K562 (cell line): Measurements from ENCODE around the gene CHGA. TPM values are rescaled to one million over a fixed set of nuclear protein-coding genes. Genes with fewer than 3 reads are reported as not detected.
A peak's percentile ranks its signal among the peaks of the same experiment; 100 is the strongest.

Experiments
- ATAC-seq: fragments of 200-7000 bp; cut with Tn5 transposase; 3 replicates; pipeline ENCODE4 v1.9.1; 2020; ENCODE audit warnings: moderate library complexity
- BruUV-seq: library from RNA; stranded (reverse); fragments of 400-500 nt; replicated peaks from 2 replicates; lab custom pipeline; 2021; lab: Mats Ljungman, UMichigan
- CTCF ChIA-PET: fragments of 300-600 bp; formaldehyde crosslinking; extraction: SDS; loops from one replicate; lab custom pipeline; 2021; ENCODE audit warnings: low intra/inter-chr PET ratio; lab: Yijun Ruan, JAX
- POLR2A ChIA-PET: fragments of 300-600, 350-650 bp; sonication (Branson Sonifier 250); formaldehyde crosslinking; extraction: SDS; loops from one replicate; lab custom pipeline; 2021; ENCODE audit warnings: antibody characterized with exemption, inconsistent platforms; lab: Yijun Ruan, JAX
- DNase-seq, 4 experiments: peaks; one replicate each; pipeline versions ENCODE4 v3.0.0 to v3.0.0-alpha.2; 2011 to 2018; ENCODE audit warnings: low spot score in 3 of 4, mixed read lengths in 3 of 4; ENCODE audit errors: extremely low read depth in 1 of 4
- FAIRE-seq: peaks from 2 replicates; lab custom pipeline; 2011; peaks lifted over from hg19 to GRCh38; lab: Jason Lieb, UNC
- H2AFZ ChIP-seq: 2 replicates; pipeline ENCODE4 v1.6.0; 2011; ENCODE audit warnings: low read depth, low read length, control low read depth, inconsistent platforms
- H3K27ac ChIP-seq: fragments of 200-600 bp; 3 replicates; pipeline ENCODE4 v1.8.0; 2011; ENCODE audit warnings: low read depth, mild to moderate bottlenecking, control low read depth, inconsistent platforms, low read length, moderate library complexity, mixed read lengths; ENCODE audit errors: extremely low read depth
- H3K27me3 ChIP-seq, 2 experiments: fragments of 300-600 bp in 1 of 2; 2 replicates in 1 of 2; 3 replicates in 1 of 2; pipeline versions ENCODE4 v1.6.0 to v1.8.0; 2011; ENCODE audit warnings: inconsistent platforms in 2 of 2, low read length in 2 of 2, mild to moderate bottlenecking in 1 of 2, mixed read lengths in 1 of 2, moderate library complexity in 1 of 2; ENCODE audit not compliant: control insufficient read depth in 2 of 2, insufficient read depth in 2 of 2
- H3K36me3 ChIP-seq: fragments of 300-600 bp; 3 replicates; pipeline ENCODE4 v1.8.0; 2011; ENCODE audit warnings: mild to moderate bottlenecking, low read length, inconsistent platforms; ENCODE audit not compliant: control insufficient read depth, insufficient read depth
- H3K4me1 ChIP-seq, 2 experiments: fragments of 200-600 bp in 1 of 2; replicated peaks in 1 of 2; 2 replicates in 1 of 2; 3 replicates in 1 of 2; pipeline versions ENCODE4 v1.5.1 to v1.8.0; 2011; ENCODE audit warnings: inconsistent platforms in 2 of 2, low read length in 2 of 2, mild to moderate bottlenecking in 1 of 2, mixed read lengths in 1 of 2, moderate library complexity in 1 of 2; ENCODE audit not compliant: control insufficient read depth in 2 of 2, insufficient read depth in 2 of 2
- H3K4me2 ChIP-seq: 2 replicates; pipeline ENCODE4 v1.6.1; 2011; ENCODE audit warnings: low read length, control low read depth, inconsistent platforms, mixed read lengths; ENCODE audit not compliant: insufficient read depth
- H3K4me3 ChIP-seq: fragments of 200-600 bp; sonication (generic), shearing (Covaris generic); 2 replicates; pipeline ENCODE4 v1.5.1; 2016; ENCODE audit warnings: control low read depth, inconsistent platforms
- H3K79me2 ChIP-seq: fragments of 200-600 bp; 3 replicates; pipeline ENCODE4 v1.8.0; 2011; ENCODE audit warnings: low read length, inconsistent platforms; ENCODE audit not compliant: control insufficient read depth, insufficient read depth
- H3K9ac ChIP-seq, 2 experiments: 2 replicates each; pipeline versions ENCODE4 v1.6.0 to v1.6.1; 2011; ENCODE audit warnings: low read depth in 2 of 2, low read length in 2 of 2, control low read depth in 1 of 2, inconsistent platforms in 1 of 2, mild to moderate bottlenecking in 1 of 2, mixed read lengths in 1 of 2; ENCODE audit not compliant: insufficient read depth in 1 of 2
- H3K9me1 ChIP-seq: one replicate; pipeline ENCODE4 v1.6.0; 2011; ENCODE audit warnings: inconsistent platforms, mild to moderate bottlenecking, low read length, moderate library complexity; ENCODE audit not compliant: control insufficient read depth, insufficient read depth
- H3K9me3 ChIP-seq: replicated peaks from 2 replicates; pipeline ENCODE4 v1.5.1; 2011; ENCODE audit warnings: low read depth, low read length, inconsistent platforms; ENCODE audit not compliant: control insufficient read depth, insufficient read depth
- H4K20me1 ChIP-seq: replicated peaks from 2 replicates; pipeline ENCODE4 v1.6.1; 2011; ENCODE audit warnings: low read length, inconsistent platforms, mixed read lengths; ENCODE audit not compliant: control insufficient read depth, insufficient read depth
- GATAD2A ChIP-seq: fragments of 450-650 bp; IDR thresholded peaks from 2 replicates; pipeline ENCODE4 v1.6.1; 2017
- HDAC6 ChIP-seq: IDR thresholded peaks from 2 replicates; pipeline ENCODE4 v1.6.1; 2012; ENCODE audit warnings: low read depth, mild to moderate bottlenecking, control low read depth, inconsistent platforms, low read length, moderate library complexity
- MEIS2 ChIP-seq: fragments of 450-650 bp; IDR thresholded peaks from 2 replicates; pipeline ENCODE4 v1.6.1; 2014; ENCODE audit warnings: mild to moderate bottlenecking; ENCODE audit not compliant: partially characterized antibody
- NCOA2 ChIP-seq, 2 experiments: fragments of 450-650 bp; IDR thresholded peaks; 2 replicates each; pipeline ENCODE4 v1.6.1; 2018; ENCODE audit warnings: mild to moderate bottlenecking in 2 of 2, moderate library complexity in 1 of 2; ENCODE audit not compliant: partially characterized antibody in 2 of 2
- RBM25 ChIP-seq: fragments of 200-400 bp; formaldehyde crosslinking; IDR thresholded peaks from 2 replicates; pipeline ENCODE4 v1.6.1; 2018; ENCODE audit warnings: low read length, low read depth, moderate library complexity; ENCODE audit not compliant: severe bottlenecking
- SLC30A9 ChIP-seq: fragments of 250-450 bp; sonication (Bioruptor Pico); IDR thresholded peaks from 2 replicates; pipeline ENCODE4 v1.8.0; 2022; ENCODE audit warnings: mild to moderate bottlenecking, moderate library complexity
- STAG1 ChIP-seq: sonication (generic); formaldehyde crosslinking; IDR thresholded peaks from 2 replicates; pipeline ENCODE4 v1.5.0; 2020; ENCODE audit warnings: missing genetic modification reagents, borderline replicate concordance
- WGBS: fragments of 100-300 bp; shearing (Covaris generic); methylation state at CpG from one replicate; pipeline ENCODE4 v1.1.6; 2016; ENCODE audit warnings: low coverage, mixed read lengths; ENCODE audit not compliant: insufficient coverage; ENCODE audit errors: missing lambda C conversion rate; 5-methylcytosine and 5-hydroxymethylcytosine counted together
- in situ Hi-C: fragments of 300-500 bp; cut with MboI; formaldehyde crosslinking; loops from 4 replicates; pipeline ENCODE4 v1.15.0; 2018; ENCODE audit warnings: inconsistent platforms, mixed read lengths
- intact Hi-C: fragments of 100-400 bp; cut with micrococcal nuclease; formaldehyde crosslinking; loops from 2 replicates; pipeline ENCODE4 v1.14.2; 2022
- polyA plus RNA-seq, 8 experiments: library from polyadenylated mRNA; depleted of rRNA in 4 of 8; stranded (reverse) in 5 of 8; unstranded in 3 of 8; fragments of >200 nt; fragmentation: Nextera tagmentation in 2 of 8; fragmentation: Illumina TruSeq in 1 of 8; extraction: Ambion mirVana in 2 of 8; extraction: Trizol in 1 of 8; gene quantifications; 2 replicates each; pipeline versions ENCODE4 v1.2.1 to v1.2.3, GENCODE V29; 2011 to 2014; ENCODE audit warnings: inconsistent platforms in 1 of 8, missing spikeins in 1 of 8
- total RNA-seq, 7 experiments: library from RNA; depleted of rRNA in 6 of 7; stranded (reverse); fragments of >200 nt in 6 of 7; fragmentation: Illumina TruSeq in 2 of 7; extraction: Trizol in 2 of 7; gene quantifications; 2 replicates each; pipeline versions ENCODE4 v1.2.1 to v1.2.3, GENCODE V29; 2011 to 2021; ENCODE audit warnings: low replicate concordance in 1 of 7
- TF ChIP-seq, protein P1 (sequence below): fragments of 250-450 bp; sonication (Bioruptor Pico); IDR thresholded peaks from 2 replicates; pipeline ENCODE4 v1.5.0; 2021; ENCODE audit warnings: mild to moderate bottlenecking, moderate library complexity

The CHGA gene
- total and polyA plus RNA-seq, 9 of the 15 experiments (the other 6 are each of a cell fraction or from before 2014, with no cell fraction given) = not detected

DNA sequence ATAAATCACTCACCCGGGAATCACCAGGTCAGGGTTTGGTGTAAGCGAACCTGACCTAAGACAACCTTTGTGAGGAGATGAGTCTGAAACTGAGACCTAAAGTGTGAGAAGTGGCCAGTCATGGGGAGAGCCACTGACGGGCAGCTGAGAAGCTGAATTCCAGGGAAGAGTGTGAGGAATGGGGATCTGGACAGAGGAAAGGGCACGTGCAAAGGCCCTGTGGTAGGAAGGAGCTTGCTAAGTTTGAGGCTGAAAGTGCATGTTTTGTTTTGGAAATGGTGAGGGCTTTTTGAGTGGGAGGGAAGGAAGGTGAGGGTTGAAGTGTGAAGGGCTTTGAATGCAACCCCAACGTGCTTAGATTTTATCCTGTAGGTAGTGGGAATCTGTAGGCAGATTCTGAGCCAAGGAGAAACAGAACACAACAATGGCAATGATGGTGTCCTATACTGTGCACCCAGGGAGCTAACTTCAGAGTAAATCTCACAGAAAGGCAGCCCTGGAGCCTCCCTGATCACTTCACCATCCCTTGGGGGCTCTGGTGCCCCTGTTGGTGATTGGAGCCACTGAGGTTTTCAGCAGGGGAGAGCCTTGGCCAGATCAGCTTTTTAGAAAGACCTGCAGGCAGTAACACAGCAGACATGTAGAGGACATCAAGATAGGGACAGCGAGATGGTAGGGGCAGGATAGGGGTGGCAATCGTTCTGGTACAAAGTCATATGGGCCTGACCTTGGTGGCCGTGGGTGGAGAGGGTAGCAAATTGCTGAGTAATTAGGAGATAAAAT is 37.5 kb upstream of the CHGA start:
- H3K36me3 ChIP-seq = no peaks in the 10 kb centered on the region
- H3K9me1 ChIP-seq = no peaks in the 10 kb centered on the region
- H3K4me1 ChIP-seq = no peaks in the 10 kb centered on the region
- H4K20me1 ChIP-seq = no peaks in the 10 kb centered on the region; the same call in 1 of the 2 replicates
- DNase-seq = no peak
- no peak for ATAC-seq
- POLR2A ChIA-PET = interaction anchor here (0.6 kb wide), 1 partner anchor 60 kb away, joined by 3 read pairs; no protein-coding TSS in a partner anchor
- peak; percentile 58 for TF ChIP-seq RBM25
- TF ChIP-seq MEIS2 = no peak
- H3K27me3 ChIP-seq = peaks cover under 1 to 15% of the 10 kb centered on the region in 2 experiments; a peak in 4 of 5 replicates
- intact Hi-C loops (no loop called here), in situ Hi-C loops (no loop called here)
- H2AFZ ChIP-seq = no peak overlapping the region
- no TSS peak for BruUV-seq
- H3K9me3 ChIP-seq = no peaks in the 10 kb centered on the region
- CTCF ChIA-PET = no interaction called here
- no peak overlapping the region for H3K9ac ChIP-seq
- no peak overlapping the region for H3K4me2 ChIP-seq
- no peak overlapping the region for H3K27ac ChIP-seq
- no peaks in the 10 kb centered on the region for H3K79me2 ChIP-seq
- 0% methylated on average over 8 of the region's 8 CpGs for WGBS
- no peak overlapping the region for H3K4me3 ChIP-seq
- FAIRE-seq = no peak

DNA sequence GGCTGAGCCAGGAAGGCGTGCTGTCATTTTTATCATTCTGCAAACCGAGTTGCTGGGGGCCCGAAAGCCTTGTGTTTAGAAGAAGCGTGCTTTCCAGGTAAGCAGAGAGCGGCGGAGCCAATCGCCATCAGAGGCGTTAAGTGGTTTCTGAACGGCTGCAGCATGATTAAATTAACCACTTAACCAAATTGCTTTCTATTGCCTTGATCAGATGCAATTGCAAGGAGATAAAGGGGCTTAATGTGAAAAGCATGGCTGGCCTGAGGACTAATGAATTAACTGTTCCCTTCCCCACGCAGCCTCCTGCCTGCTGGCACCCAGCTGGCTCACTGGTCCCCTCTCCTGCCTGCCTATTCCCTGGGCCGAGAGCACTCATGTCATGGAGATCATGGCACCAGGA is 36.6 kb upstream of the CHGA start:
- no peak overlapping the region for H3K4me2 ChIP-seq
- POLR2A ChIA-PET = no interaction called here
- peaks cover 0 to 7% of the 10 kb centered on the region in 2 experiments; a peak in 3 of 5 replicates for H3K27me3 ChIP-seq
- WGBS = under 1% methylated on average over 11 of the region's 11 CpGs
- H3K9me3 ChIP-seq = no peaks in the 10 kb centered on the region
- intact Hi-C loops = no loop called here
- no peak for ATAC-seq
- no TSS peak for BruUV-seq
- in situ Hi-C loops = no loop called here
- no peak for FAIRE-seq
- H3K36me3 ChIP-seq = no peaks in the 10 kb centered on the region
- no peak overlapping the region for H3K27ac ChIP-seq
- H4K20me1 ChIP-seq = no peaks in the 10 kb centered on the region; the same call in 1 of the 2 replicates
- H3K4me3 ChIP-seq = no peak overlapping the region
- no peak overlapping the region for H2AFZ ChIP-seq
- CTCF ChIA-PET = no interaction called here
- no peak for DNase-seq
- no peaks in the 10 kb centered on the region for H3K4me1 ChIP-seq
- no peak overlapping the region for H3K9ac ChIP-seq
- H3K9me1 ChIP-seq = no peaks in the 10 kb centered on the region
- H3K79me2 ChIP-seq = no peaks in the 10 kb centered on the region
- TF ChIP-seq GATAD2A (no peak), NCOA2 (IDR thresholded peaks at IDR 0.05; ENCODE audit: partially characterized antibody in 2 of 2) (no peak), HDAC6 (no peak), SLC30A9 (CRISPR knock-in tag) (no peak), STAG1 (no peak)
- TF ChIP-seq, protein P1, sequence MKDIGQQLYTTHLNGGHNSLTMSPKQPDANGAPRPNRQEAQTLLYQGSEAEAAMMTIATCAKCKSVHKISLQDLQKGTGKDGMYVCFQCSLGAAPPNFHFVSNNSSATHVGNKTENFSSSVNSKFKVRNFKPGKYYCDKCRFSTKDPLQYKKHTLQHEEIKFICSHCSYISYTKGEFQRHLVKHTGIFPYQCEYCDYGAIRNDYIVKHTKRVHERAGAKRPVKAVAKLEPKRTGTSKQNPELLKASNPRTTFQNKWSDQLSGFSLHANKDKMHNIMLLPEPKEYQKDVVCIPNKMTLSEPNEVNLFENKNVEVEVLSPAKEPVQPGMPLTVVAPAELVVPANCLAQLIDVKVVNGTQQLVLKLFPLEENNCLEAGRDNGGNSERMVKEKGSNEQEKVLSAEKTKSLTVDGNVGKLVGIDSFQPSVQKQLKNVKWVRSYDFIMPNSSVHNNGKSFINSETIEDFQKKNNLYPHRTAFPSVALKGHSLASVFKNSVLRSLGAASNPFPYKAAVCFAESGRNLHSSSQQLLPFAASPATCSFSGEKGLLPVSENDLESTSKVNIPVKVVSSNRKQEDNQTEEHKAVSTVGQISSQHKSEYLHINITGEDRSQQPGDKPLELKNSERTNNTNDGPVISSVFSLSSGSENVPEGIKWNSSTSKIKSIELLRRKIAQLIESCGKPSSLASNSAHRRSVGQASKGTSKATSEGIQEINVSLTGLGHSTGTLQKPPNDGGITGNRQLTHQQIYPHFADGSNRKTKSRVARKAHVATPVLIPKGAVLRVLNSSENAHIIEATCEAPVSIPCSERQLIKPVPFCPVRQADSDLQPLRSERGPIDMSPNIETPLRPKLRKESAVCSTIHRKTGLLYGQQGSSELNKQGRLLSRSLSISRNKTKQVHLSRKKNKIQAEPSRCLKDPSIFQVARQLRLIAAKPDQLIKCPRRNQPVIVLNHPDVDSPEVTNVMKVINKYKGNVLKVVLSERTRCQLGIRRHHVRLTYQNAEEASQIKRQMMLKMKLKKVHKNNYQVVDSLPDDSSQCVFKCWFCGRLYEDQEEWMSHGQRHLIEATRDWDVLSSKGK (CRISPR knock-in tag) = no peak
